ENCODE results near the gene LHFPL2.

Gene LHFPL2

GRCh38 chr5:78540335-78541085 is 108.1 kb downstream of the LHFPL2 start:
- no peak for DNase-seq

GRCh38 chr5:78538240-78538850 is 110.2 kb downstream of the LHFPL2 start:
- DNase-seq: no peak

GRCh38 chr5:78537821-78538220 is 110.8 kb downstream of the LHFPL2 start:
- DNase-seq: no peak

GRCh38 chr5:78537411-78537810 is 111.2 kb downstream of the LHFPL2 start:
- no peak for DNase-seq

GRCh38 chr5:78536661-78537196 is 111.8 kb downstream of the LHFPL2 start:
- DNase-seq: no peak

- DNase-seq: no peak
These were observed 113.7 kb downstream of the LHFPL2 start for GRCh38 chr5:78534905-78535200.

- no peak for DNase-seq
These were observed 114.2 kb downstream of the LHFPL2 start for GRCh38 chr5:78534148-78534904.

- DNase-seq: no peak
These were observed 115.2 kb downstream of the LHFPL2 start for GRCh38 chr5:78533356-78533755.

GRCh38 chr5:78530342-78531096 is 118.1 kb downstream of the LHFPL2 start:
- no peak for DNase-seq

GRCh38 chr5:78527925-78528324 is 120.6 kb downstream of the LHFPL2 start:
- DNase-seq: no peak

- no peak for DNase-seq
These were observed 121.3 kb downstream of the LHFPL2 start for GRCh38 chr5:78527054-78527859.

- no peak for DNase-seq
These were observed 122.5 kb downstream of the LHFPL2 start for GRCh38 chr5:78526049-78526525.

GRCh38 chr5:78523314-78524193 is 125.0 kb downstream of the LHFPL2 start:
- no peak for DNase-seq

- no peak for DNase-seq
These were observed 125.9 kb downstream of the LHFPL2 start for GRCh38 chr5:78522476-78523260.

- DNase-seq: no peak
These were observed 127.1 kb downstream of the LHFPL2 start for GRCh38 chr5:78521455-78521854.

- DNase-seq: no peak
These were observed 129.2 kb downstream of the LHFPL2 start for GRCh38 chr5:78519198-78519941.

- DNase-seq: no peak
These were observed 130.0 kb downstream of the LHFPL2 start for GRCh38 chr5:78518365-78519197.

GRCh38 chr5:78515670-78516069 is 132.9 kb downstream of the LHFPL2 start:
- no peak for DNase-seq

All from KG1 (cell line).